NCI-H524 treated with DMSO at 0.1 percent for 48 hours (cell line): Measurements from ENCODE around the gene TADA3.

Source experiments
- DNase-seq: peaks from one replicate; lab custom pipeline; 2025; lab: John Stamatoyannopoulos, UW

Gene TADA3

DNA sequence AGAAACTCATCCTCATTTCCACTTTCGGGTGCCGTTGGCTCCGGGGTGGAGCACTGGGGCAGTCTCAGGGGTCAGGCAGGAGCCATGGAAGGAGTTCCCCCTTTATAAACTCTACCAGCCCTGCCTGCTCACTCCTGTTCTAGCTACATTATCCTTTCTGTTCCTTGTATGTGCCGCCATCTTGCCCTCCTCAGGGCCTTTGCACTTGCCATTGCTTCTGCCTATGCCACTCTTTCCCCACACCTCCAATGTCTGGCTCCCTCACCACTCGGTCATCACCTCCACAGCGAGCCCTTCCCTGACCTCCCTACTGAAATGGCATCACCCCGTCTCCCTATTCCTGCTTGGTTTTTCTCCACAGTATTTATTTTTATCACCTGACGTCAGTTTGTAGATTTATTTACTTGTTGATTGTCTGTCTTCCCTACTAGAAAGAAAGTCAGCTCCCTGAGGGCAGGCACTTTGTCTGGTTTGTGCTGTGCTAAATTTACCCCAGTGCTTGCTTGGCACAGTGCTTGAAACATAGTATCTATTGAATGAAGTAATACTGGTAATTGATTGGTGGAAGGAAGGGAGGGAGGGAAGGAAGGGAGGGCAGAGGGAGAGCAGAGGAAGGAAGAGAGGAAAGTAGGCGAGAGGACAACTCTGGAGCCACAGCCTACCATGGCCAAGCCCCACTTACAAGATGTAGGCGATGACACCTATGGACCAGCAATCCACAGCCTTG lies 31.3 kb downstream of the TADA3 start:
- no peak for DNase-seq

DNA sequence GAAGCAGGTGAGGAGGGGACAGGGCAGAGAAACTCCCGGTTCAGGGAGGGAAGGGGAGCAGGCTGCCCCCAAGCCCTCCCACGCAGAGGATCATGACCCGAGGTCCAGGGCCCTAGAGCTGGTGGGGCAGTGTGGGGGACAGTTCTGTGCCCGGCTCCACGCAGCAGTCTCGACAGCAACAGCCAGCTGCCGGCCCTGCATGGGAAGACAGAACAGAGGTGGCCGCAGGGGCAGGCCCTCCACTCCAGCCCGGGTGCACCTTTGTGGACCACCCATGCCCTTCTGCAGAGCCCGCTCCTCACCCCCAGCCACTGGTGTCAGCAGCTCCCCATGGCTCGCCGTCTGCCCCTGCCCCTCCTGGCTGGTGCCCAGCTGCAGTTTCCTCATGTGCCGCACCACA lies 34.8 kb downstream of the TADA3 start:
- no peak for DNase-seq

DNA sequence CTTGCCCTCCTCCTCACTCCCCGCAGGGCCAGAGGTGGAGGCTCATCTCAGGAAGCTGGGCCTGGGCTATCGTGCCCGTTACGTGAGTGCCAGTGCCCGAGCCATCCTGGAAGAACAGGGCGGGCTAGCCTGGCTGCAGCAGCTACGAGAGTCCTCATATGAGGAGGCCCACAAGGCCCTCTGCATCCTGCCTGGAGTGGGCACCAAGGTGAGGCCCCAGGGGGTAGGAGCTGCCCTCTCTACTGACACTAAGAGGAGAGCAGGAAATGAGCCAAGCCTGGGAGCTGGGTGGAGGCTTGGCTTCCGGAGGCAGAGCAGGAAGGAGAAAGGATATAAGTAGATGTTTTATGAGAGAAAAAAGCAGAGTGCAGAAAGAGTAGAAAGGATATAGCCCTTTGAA lies 37.6 kb downstream of the TADA3 start:
- DNase-seq: no peak

DNA sequence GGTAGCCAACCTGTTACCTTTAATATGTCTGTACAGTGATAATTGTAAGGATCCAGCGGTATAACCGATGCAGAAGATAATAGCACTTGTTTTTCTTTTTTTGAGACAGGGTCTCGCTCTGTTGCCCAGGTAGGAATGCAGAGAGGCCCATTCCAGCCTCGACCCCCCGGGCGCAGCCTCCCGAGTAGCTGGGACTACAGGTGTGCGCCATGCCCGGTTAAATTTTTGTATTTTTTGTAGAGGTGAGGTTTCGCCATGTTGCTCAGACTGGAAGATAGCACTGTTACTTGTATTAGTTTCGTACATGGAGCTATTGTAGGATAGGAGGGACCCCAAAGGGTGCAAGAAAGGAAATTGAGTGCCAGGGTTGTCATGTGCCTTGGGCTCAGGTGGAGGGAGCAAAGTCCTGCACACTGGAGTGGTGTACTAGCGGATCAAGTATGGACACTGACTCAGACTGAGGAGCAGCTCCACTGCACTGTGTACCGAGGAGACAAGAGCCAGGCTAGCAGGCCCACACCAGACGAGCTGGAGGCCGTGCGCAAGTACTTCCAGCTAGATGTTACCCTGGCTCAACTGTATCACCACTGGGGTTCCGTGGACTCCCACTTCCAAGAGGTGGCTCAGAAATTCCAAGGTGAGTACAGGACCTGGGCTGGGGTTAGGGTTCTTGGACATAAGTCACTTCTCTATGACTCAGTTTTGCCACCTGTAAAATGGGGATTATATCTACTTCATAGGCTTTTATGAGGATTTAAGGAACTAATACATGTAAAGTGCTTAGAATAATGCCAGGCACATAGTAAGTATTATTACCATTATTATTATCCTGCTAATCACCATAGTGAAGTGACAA lies 41.5 kb downstream of the TADA3 start:
- DNase-seq: no peak

DNA sequence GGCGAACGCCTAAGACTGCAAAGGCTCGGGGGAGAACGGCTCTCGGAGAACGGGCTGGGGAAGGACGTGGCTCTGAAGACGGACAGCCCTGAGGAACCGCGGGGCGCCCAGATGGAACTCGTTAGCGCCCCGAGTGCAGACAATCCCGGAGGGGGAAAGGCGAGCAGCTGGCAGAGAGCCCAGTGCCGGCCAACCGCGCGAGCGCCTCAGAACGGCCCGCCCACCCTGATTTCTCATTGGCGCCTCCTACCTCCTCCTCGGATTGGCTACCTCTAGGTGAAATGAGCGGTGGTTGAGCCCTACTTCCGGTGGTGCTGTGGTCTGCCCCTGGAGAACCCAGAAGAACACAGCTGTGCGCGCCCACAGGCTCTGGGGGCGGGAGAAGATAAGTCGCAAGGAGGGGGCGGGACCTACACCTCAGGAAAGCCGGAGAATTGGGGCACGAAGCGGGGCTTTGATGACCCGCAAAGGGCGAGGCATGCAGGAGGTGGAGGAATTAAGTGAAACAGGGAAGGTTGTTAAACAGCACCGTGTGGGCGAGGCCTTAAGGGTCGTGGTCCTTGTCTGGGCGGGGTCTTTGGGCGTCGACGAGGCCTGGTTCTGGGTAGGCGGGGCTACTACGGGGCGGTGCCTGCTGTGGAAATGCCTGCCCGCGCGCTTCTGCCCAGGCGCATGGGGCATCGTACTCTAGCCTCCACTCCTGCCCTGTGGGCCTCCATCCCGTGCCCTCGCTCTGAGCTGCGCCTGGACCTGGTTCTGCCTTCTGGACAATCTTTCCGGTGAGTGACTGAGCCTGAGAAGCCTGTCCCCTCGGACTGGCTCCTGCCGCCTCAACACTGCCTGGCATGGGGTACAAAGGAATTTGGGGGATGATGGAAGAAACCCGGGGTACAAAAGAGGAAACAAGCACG lies 42.4 kb downstream of the TADA3 start, which contains the start of gene OGG1:
Gene OGG1, plus strand, starts transcription at position 308 of the 911 bp plus-strand sequence. Its CDS starts 335 bp downstream, at position 643.
- DNase-seq: peak; percentile 91

DNA sequence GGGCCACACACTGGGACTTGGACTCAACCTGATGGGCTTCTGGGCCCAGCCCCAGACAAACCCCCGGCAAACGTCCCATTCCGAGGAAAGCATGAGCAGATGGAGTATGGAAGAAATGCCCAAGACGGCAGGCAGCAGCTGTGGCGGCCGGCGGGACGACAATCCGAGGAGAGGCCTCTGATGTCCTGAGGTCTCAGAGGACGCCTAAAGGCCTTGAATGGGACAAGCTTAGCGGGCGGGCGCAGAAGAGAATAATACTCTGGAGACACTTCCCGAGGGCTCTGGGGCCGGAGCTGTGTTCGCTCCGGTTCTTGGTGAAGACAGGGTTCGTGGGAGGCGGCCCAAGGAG lies 43.0 kb downstream of the TADA3 start:
- no peak for DNase-seq

DNA sequence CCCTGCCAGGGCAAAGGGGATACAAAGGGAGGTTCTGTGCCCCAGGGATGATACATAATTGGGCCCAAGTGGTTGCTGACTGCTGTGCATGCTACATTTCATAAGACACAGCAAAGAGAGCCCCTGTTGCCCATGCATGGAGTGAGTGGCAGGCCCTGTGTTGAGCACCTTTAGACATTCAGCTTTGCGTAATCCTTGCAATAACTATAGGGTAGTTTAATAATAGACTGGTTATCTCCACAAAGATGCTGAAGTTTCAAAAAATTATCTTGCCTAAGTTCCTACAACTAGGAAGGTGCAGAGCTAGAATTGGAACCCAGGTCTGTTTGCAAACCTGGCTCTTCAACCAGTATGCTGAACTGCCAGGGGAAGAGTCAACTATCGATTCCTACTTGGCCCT lies 44.2 kb downstream of the TADA3 start:
- no peak for DNase-seq

DNA sequence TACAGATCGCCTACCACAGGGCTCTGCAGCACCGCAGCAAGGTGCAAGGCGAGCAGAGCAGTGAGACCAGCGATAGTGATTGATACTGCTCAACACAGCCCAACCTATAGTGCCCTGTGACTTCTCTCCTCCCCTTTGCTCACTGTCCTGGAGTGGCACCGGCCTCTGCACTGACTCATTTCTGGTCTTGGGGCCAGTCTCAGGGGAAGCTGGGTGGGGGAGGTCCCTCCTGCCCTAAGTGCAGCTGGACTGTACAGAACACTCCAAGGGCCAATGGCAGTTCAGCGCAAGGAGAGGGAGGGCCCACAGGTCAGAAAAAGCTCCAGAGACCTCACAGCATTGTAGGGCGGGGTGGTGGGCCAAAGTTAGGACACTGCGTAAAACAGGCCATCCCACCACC lies 45.0 kb downstream of the TADA3 start:
- DNase-seq: no peak

DNA sequence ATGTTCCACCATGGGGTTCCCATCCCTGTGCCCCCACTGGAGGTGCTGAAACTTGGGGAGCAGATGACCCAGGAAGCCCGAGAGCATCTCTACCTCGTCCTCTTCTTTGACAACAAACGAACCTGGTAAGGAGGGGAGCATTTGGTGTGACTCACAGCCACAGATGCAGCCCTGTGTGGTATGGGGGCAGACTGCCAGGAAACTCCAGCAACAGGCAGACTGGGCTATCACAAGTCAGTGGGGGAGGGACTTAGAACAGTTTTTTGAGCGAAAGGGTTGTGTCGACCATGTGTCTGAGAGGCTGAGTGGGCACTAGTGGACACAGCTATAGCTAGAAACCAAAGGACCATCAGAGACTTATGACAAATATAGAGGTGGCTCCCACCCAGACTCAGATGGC lies 45.9 kb downstream of the TADA3 start:
- no peak for DNase-seq

DNA sequence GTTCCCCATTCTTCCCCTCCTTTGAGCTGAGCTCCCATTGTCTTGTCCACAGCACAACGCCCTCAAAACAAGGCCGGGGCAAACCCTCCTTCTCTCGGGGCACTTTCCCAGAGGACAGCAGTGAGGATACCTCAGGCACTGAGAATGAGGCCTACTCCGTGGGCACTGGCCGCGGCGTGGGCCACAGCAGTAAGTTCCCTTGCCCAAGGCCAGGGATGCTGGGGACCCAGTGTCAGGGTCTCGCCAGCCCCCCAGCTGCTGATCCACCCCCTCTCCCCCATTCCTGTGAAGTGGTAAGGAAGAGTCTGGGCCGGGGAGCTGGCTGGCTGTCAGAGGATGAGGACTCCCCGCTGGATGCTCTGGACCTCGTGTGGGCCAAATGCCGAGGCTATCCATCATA lies 46.8 kb downstream of the TADA3 start:
- DNase-seq: no peak

DNA sequence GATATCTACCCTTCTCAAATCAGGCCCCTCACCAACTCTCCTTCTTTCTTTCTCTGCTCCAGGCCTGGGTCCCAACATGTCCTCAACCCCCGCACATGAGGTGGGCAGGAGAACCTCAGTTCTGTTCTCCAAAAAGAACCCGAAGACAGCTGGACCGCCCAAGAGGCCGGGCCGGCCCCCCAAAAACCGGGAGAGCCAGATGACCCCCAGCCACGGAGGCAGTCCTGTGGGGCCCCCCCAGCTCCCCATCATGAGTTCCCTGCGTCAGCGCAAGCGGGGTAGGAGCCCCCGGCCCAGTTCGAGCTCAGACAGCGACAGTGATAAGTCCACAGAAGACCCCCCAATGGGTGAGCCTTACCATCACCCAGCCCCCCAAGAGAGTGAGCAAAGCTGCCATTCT lies 48.1 kb downstream of the TADA3 start:
- DNase-seq: no peak

DNA sequence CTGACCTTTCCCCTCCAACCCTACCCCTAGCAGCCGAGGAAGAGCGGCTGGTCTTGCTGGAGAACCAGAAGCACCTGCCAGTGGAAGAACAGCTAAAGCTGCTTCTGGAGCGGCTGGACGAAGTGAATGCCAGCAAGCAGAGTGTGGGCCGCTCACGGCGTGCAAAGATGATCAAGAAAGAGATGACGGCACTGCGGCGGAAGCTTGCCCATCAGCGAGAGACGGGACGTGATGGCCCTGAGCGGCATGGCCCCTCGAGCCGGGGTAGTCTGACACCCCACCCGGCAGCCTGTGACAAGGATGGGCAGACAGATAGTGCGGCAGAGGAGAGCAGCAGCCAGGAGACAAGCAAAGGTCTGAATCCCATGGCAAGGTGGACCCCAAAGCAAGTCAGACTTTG lies 48.7 kb downstream of the TADA3 start:
- no peak for DNase-seq

DNA sequence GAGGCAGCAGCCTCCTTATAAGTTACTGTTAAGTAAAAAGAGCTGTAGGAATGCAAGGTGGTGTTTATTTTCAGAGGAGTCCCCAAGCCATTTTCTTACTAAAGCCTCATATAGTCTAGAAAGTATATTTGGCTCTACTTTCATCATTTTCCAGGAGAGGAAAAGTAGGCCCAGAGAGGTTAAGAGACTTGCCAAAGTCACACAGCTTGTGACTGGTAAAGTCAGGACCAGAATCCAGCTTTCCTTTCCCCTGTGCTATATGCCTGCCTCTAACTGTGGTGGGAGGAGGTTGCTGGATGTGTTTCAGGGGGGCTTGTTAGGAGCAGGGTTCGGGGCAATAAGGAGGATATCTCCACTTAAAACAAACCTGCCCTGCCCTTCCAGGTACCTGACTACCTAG lies 49.7 kb downstream of the TADA3 start:
- no peak for DNase-seq

DNA sequence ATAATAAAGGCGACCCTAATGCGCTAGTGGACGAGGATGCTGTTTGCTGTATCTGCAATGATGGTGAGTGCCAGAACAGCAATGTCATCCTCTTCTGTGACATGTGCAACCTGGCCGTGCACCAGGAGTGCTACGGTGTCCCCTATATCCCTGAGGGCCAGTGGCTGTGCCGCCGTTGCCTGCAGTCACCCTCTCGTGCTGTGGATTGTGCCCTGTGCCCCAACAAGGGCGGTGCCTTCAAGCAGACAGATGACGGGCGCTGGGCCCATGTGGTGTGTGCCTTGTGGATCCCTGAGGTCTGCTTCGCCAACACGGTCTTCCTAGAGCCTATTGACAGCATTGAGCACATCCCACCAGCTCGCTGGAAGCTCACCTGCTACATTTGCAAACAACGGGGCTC lies 53.1 kb downstream of the TADA3 start:
- DNase-seq: no peak

DNA sequence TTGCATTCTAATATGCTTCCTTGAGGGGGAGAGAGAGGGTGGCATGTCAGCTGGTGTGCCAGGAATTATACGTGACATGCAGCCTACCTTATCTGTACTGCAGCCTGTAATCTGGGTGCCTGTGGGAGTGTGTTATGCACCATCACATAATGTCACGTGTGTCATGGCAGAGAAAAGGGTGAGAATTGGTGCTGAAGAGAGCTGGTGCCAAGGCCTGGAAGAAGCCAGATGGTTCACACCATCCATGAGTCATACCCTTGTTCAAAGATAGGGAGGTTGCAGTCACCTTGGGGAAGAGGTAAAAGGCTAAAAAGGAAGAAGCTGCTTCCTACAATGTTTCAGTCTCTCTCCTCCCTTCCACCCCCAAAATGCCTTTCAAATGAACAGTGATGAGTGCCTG lies 55.4 kb downstream of the TADA3 start:
- no peak for DNase-seq

DNA sequence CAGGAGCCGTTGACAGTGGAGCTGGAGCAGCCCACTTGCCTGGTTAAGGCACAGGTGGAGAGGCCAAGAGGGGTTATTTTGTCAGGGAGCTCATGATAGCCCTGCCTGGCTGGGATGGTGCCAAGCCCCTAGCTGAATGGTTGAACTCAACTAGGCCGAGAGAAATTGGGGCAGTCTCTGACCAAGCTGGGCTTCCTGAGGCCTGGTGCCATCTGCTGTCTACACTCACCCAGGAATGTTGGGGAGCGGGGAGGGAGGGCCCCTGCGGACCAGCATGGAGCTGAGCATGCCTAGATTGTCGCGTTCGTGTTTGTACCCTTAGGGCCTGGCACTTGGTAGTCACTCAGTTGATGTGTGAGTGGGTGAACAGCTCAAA lies 59.5 kb downstream of the TADA3 start:
- DNase-seq: no peak

DNA sequence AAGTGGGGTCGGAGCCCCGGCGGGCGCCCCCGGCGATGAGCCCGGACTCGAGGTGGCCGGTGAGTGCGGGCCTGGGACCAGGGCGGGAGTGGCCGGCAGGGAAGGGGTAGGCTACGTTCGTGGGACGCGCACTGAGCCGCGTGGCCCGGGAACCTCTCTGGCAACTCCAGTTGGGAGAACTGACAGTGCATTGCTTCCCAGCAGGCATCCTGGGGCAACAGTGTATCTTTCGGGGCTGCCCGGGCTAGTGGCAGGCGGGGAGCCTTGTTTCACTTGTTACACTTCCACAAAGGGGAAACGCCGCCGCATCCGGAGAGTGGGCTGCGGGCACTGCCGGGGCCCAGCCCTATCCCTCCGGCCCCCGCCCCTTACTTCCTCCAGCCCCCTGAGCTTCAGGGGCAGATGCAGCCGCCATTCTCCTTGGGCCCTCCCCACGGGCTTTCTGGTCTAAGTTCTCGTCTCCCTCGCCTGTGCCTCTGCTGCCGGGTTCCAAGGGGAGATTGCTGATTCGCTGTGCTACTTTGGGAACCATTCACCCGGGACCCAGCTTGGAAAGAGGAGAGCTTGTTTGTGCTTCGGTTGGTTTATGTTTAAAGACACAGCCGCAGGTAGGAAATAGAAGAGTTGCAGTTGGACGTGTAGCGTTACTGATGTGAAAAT lies 60.1 kb downstream of the TADA3 start:
- no peak for DNase-seq

DNA sequence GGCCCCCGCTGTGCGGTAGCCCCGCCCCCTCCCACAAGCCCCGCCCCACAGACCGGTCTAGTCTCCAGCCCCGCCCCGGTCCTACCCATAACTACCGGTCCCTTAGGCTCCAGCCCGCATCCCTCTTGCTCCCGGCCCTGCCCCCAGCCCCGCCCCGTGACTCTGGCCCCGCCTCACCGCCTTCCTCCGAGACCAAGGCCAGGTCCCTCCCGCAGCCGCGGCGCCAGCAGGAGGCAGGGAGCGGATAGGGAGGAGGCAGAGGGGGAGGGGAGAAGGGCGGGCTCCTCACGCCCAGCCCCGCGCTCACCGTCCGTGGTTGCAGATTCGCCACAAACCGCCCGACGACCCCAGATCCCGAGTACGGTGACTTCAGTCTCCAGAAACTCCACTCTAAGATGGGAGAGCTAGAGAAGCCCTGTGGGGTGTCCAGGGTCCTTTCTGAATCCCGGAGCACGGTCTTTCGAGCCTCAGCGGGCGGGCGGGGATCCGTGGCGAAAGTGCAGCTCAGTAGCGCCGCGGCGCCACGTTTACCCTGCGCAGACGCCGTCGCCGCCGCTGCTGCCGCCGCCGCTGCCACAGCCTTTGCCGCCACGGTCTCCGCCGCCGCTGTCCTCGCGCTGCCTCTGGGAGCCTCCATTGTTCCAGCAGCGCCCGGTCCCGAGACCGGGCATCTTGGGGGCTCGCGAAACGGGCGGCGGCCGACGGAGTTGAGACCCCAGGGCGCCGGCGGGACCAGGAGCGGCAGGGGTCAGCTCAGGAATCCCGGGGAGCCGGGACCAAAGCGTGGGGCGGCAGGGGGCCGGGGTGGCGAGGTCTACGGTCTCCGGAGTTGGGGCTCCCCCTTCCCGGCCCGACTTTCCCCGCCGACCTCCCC lies 60.8 kb downstream of the TADA3 start, which contains the start of gene BRPF1:
Gene BRPF1, plus strand, starts transcription at position 530 of the 874 bp plus-strand sequence. CDS start 2,406 bp downstream, outside the sequence.
- DNase-seq: peak; percentile 73

DNA sequence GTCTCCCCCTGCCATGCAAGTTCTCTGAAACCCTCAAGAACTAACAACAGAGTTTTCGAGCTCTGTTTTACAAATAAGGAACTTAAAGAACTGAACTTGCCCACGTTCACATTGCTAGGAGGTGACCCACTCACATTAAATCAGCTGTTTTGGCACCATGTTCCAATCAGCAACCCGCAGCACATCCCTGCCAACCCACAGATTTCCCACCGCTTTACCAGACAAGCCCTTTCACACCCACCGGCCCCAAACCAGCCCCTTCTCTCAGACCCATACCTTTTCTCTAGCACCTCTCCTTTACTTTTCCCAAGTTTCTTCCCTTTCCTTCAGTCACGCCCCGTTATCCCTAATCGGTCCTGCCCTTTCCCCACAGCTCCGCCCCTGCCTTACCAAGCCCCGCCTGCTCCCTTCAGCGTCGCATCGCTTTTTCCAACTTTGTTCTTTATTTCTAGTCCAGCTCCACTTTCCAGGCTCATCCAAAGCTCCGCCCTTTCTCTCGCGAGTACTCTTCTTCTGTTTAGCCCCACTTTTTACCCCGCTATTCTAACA lies 61.5 kb downstream of the TADA3 start:
- DNase-seq: no peak
